AG04450 (cell line): Measurements from ENCODE around the gene SPATA25. TPM values are rescaled to one million over a fixed set of nuclear protein-coding genes. Genes with fewer than 3 reads are reported as not detected.
A peak's percentile ranks its signal among the peaks of the same experiment; 100 is the strongest.

Experiments used
- CTCF ChIA-PET: fragments of 300-600, 350-600 bp; formaldehyde crosslinking; extraction: SDS; loops from one replicate; lab custom pipeline; 2022; ENCODE audit warnings: antibody characterized with exemption, inconsistent platforms; lab: Charles Lee
- POLR2A ChIA-PET: fragments of 350-600 bp; formaldehyde crosslinking; extraction: SDS; loops from one replicate; lab custom pipeline; 2021; ENCODE audit warnings: antibody characterized with exemption, inconsistent platforms; lab: Yijun Ruan, JAX
- DNase-seq: peaks from one replicate; pipeline ENCODE4 v3.0.0-alpha.2; 2011; ENCODE audit warnings: low read depth, low spot score
- H3K27ac ChIP-seq: one replicate; pipeline ENCODE4 v1.5.1; 2012; ENCODE audit warnings: low read depth, low read length, control low read depth
- H3K27me3 ChIP-seq: one replicate; pipeline ENCODE4 v1.6.0; 2012; ENCODE audit warnings: low read length; ENCODE audit not compliant: control insufficient read depth, insufficient read depth
- H3K4me3 ChIP-seq: 2 replicates; pipeline ENCODE4 v1.5.1; 2011; ENCODE audit warnings: mild to moderate bottlenecking, low read depth, low read length, control low read depth
- H3K9me3 ChIP-seq: 2 replicates; pipeline ENCODE4 v1.5.1; 2012; ENCODE audit warnings: low read length; ENCODE audit not compliant: control insufficient read depth, insufficient read depth
- CTCF ChIP-seq: IDR thresholded peaks from 2 replicates; pipeline ENCODE4 v1.5.1; 2011; ENCODE audit warnings: low read depth, low read length, control low read depth, inconsistent platforms
- polyA plus RNA-seq: library from polyadenylated mRNA; depleted of rRNA; stranded (reverse); fragments of >200 nt; gene quantifications from 2 replicates; pipeline ENCODE4 v1.2.3, GENCODE V29; 2011; rRNA removed

SPATA25 gene
- polyA plus RNA-seq, 1 experiment, result 0.50 TPM

- DNase-seq, result no peak
- H3K4me3 ChIP-seq, result no peak overlapping the region
- peak overlapping the region; percentile 4 for H3K27ac ChIP-seq
- H3K27me3 ChIP-seq, result no peaks in the 10 kb centered on the region
- CTCF ChIA-PET, result interaction anchor here (0.7 to 1.2 kb wide), 3 partner anchors 18 to 128 kb away, joined by 3 to 4 read pairs (median 3); no protein-coding TSS in a partner anchor
- no peaks in the 10 kb centered on the region for H3K9me3 ChIP-seq
- 0 out of 2 replicates have a peak, but pooled peaks have one; percentile 1 for TF ChIP-seq CTCF
- POLR2A ChIA-PET, result interaction anchor here (1.3 to 1.5 kb wide), 2 partner anchors 14 to 48 kb away, joined by 3 to 4 read pairs; no protein-coding TSS in a partner anchor
Measured at GRCh38 chr20:45842169-45842812, 45.1 kb downstream of the SPATA25 start.

DNA sequence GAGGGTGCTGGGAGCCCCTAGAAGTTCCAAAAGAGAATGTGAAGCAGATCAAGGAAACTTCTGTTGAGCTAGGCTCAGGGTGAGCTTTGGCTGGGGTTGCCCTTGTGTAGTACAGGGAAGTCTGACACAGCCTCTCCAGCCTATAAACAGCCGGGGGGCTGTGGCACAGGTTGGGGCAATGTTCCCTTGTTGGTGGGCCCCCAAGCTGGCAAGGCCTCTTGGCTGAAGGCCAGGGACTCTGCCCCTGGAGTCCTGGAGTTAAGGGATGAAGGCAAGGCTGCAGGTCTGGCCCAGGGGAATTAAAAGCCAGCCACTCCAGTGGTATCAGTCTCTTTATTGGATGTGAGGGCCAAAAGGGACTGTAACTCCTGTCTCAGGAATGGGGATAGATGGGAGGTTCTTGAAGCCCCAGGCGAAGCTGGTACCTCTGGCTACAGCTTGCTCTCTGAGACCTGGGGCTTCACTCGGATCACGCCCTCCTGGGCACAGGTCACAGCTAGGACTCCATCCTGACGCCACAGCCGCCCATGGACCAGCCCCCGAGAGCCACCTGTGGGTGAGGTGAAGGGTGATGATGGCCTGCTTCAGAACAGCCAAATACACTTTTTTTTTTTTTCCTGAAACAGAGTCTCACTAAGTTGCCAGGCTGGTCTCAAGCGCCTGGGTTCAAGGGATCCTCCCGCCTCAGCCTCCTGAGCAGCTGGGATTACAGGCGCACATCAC lies 45.9 kb downstream of the SPATA25 start:
- TF ChIP-seq CTCF, result no peak
- Histone ChIP-seq H3K27me3 (no peaks in the 10 kb centered on the region), H3K27ac (no peak overlapping the region), H3K9me3 (no peaks in the 10 kb centered on the region), H3K4me3 (no peak overlapping the region)
- ChIA-PET CTCF (no interaction called here), POLR2A (interaction anchor here (0.6 to 1.5 kb wide), 3 partner anchors 15 to 49 kb away, joined by 3 to 4 read pairs (median 3); no protein-coding TSS in a partner anchor)
- DNase-seq, result no peak

- no peak for DNase-seq
- no peaks in the 10 kb centered on the region for H3K9me3 ChIP-seq
- CTCF ChIA-PET, result interaction anchor here (1.7 kb wide), 1 partner anchor 17 kb away, joined by 3 read pairs; no protein-coding TSS in a partner anchor
- H3K4me3 ChIP-seq, result no peak overlapping the region
- POLR2A ChIA-PET, result interaction anchor here (1.5 kb wide), 1 partner anchor 16 kb away, joined by 4 read pairs; no protein-coding TSS in a partner anchor
- no peak for TF ChIP-seq CTCF
- no peaks in the 10 kb centered on the region for H3K27me3 ChIP-seq
- no peak overlapping the region for H3K27ac ChIP-seq
Measured at GRCh38 chr20:45840700-45841198, 46.7 kb downstream of the SPATA25 start.

DNA sequence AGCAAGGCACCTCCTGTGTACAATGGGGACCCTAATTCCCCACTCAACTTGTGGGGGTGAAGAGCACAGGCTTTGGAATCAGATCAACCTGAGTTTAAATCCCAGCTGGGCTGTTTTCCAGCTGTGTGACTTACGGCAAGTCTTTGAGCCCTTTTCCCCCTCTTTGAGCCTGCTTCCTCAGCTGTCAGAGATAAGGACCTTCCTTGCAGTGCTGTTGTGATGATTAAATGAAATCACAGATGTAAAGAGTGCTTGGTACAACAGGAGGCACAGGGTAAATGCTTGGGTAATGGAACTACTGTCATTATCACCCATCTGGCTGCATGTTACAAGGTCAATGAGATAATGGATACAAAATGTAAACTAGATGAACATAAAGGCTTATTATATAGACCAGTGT lies 50.6 kb downstream of the SPATA25 start:
- POLR2A ChIA-PET, result no interaction called here

More for the DNA sequence above, 50.6 kb downstream of the SPATA25 start:
- H3K27me3 ChIP-seq, result no peaks in the 10 kb centered on the region
- CTCF ChIA-PET, result no interaction called here
- no peak overlapping the region for H3K27ac ChIP-seq
- H3K9me3 ChIP-seq, result no peaks in the 10 kb centered on the region; the same call in 1 of the 2 replicates
- no peak overlapping the region for H3K4me3 ChIP-seq
- no peak for TF ChIP-seq CTCF
- no peak for DNase-seq

Other genes starting within 250 kb of the SPATA25 start
- not detected in 2 replicates for gene WFDC11, start 217.4 kb downstream of the SPATA25 start, polyA plus RNA-seq
- not detected in 2 replicates for gene WFDC13, start 185.6 kb downstream of the SPATA25 start, polyA plus RNA-seq
- gene WFDC10B, start 182.6 kb downstream of the SPATA25 start, polyA plus RNA-seq, result 0.29 TPM in 1 of 2 replicates, not detected in the other
- gene SPINT4, start 165.3 kb downstream of the SPATA25 start, polyA plus RNA-seq, result not detected in 2 replicates
- 0.30 TPM in 1 of 2 replicates, not detected in the other for gene WFDC3, start 95.7 kb downstream of the SPATA25 start, polyA plus RNA-seq
- gene DNTTIP1, start 95.7 kb downstream of the SPATA25 start, polyA plus RNA-seq, result 43.9 and 45.3 TPM in 2 replicates
- 25.3 and 27.8 TPM in 2 replicates for gene UBE2C, start 75.0 kb downstream of the SPATA25 start, polyA plus RNA-seq
- gene TNNC2, start 60.3 kb downstream of the SPATA25 start, polyA plus RNA-seq, result 0.38 and 0.45 TPM in 2 replicates
- 9.2 and 11.5 TPM in 2 replicates for gene SNX21, start 53.8 kb downstream of the SPATA25 start, polyA plus RNA-seq
- gene ACOT8, start 30.2 kb downstream of the SPATA25 start, polyA plus RNA-seq, result 27.0 and 37.7 TPM in 2 replicates
- 4.5 and 4.6 TPM in 2 replicates for gene ZSWIM3, start 30.0 kb downstream of the SPATA25 start, polyA plus RNA-seq
- 5.3 and 6.5 TPM in 2 replicates for gene ZSWIM1, start 6.4 kb downstream of the SPATA25 start, polyA plus RNA-seq
- gene NEURL2, start 3.6 kb upstream of the SPATA25 start, polyA plus RNA-seq, result 1.1 and 1.9 TPM in 2 replicates
- gene CTSA, start 3.7 kb upstream of the SPATA25 start, polyA plus RNA-seq, result 234 and 267 TPM in 2 replicates
- 105 and 154 TPM in 2 replicates for gene PLTP, start 24.5 kb upstream of the SPATA25 start, polyA plus RNA-seq
- 11.5 and 14.6 TPM in 2 replicates for gene PCIF1, start 47.1 kb upstream of the SPATA25 start, polyA plus RNA-seq
- 5.5 and 7.6 TPM in 2 replicates for gene ZNF335, start 84.6 kb upstream of the SPATA25 start, polyA plus RNA-seq
- gene MMP9, start 121.3 kb upstream of the SPATA25 start, polyA plus RNA-seq, result not detected in 2 replicates
- 0.55 and 1.7 TPM in 2 replicates for gene SLC12A5, start 141.6 kb upstream of the SPATA25 start, polyA plus RNA-seq
- gene NCOA5, start 202.3 kb upstream of the SPATA25 start, polyA plus RNA-seq, result 21.5 and 27.0 TPM in 2 replicates
- gene CD40, start 230.7 kb upstream of the SPATA25 start, polyA plus RNA-seq, result 0.21 and 0.37 TPM in 2 replicates